HepG2 (cell line): ENCODE results near the gene CENPP. TPM values are rescaled to one million over a fixed set of nuclear protein-coding genes. Genes with fewer than 3 reads are reported as not detected.

Experiments used
- ATAC-seq: fragments of 200-7000 bp; cut with Tn5 transposase; 3 replicates; pipeline ENCODE4 v1.9.1; 2020; ENCODE audit warnings: mild to moderate bottlenecking, moderate library complexity
- BruUV-seq: library from RNA; stranded (reverse); fragments of 400-500 nt; replicated peaks from 2 replicates; lab custom pipeline; 2021; lab: Mats Ljungman, UMichigan
- CTCF ChIA-PET: fragments of 300-600 bp; formaldehyde crosslinking; extraction: SDS; loops from one replicate; lab custom pipeline; 2021; ENCODE audit warnings: low total read pairs, inconsistent platforms, low intra/inter-chr PET ratio; lab: Yijun Ruan, JAX
- POLR2A ChIA-PET: fragments of 350-600 bp; sonication (Branson Sonifier 250); formaldehyde crosslinking; loops from one replicate; lab custom pipeline; 2020; ENCODE audit warnings: antibody characterized with exemption, inconsistent platforms; lab: Yijun Ruan, JAX
- DNase-seq: peaks from one replicate; pipeline ENCODE4 v3.0.0-alpha.2; 2015; ENCODE audit warnings: low spot score
- FAIRE-seq: peaks from 3 replicates; lab custom pipeline; 2011; peaks lifted over from hg19 to GRCh38; lab: Jason Lieb, UNC
- H2AFZ ChIP-seq: one replicate; pipeline ENCODE4 v1.6.1; 2011; ENCODE audit warnings: low read length, inconsistent platforms
- H3K27ac ChIP-seq: fragments of 300-600 bp; 3 replicates; pipeline ENCODE4 v1.8.0; 2011; ENCODE audit warnings: mixed run types, mild to moderate bottlenecking, mixed read lengths, low read length, inconsistent platforms; ENCODE audit not compliant: insufficient read depth; ENCODE audit errors: extremely low read length
- H3K27me3 ChIP-seq, 2 experiments: fragments of 200-600 bp in 1 of 2; 2 replicates in 1 of 2; 3 replicates in 1 of 2; pipeline versions ENCODE4 v1.6.0 to v1.8.0; 2011; ENCODE audit warnings: low read length in 2 of 2, mild to moderate bottlenecking in 2 of 2, moderate library complexity in 2 of 2, inconsistent platforms in 1 of 2; ENCODE audit not compliant: insufficient read depth in 2 of 2, control insufficient read depth in 1 of 2
- H3K36me3 ChIP-seq, 2 experiments: fragments of 200-600 bp in 1 of 2; replicated peaks in 1 of 2; 2 replicates in 1 of 2; 3 replicates in 1 of 2; pipeline versions ENCODE4 v1.5.1 to v1.8.0; 2011; ENCODE audit warnings: low read length in 2 of 2, inconsistent platforms in 1 of 2; ENCODE audit not compliant: insufficient read depth in 2 of 2, control insufficient read depth in 1 of 2
- H3K4me1 ChIP-seq: 2 replicates; pipeline ENCODE4 v1.5.1; 2012; ENCODE audit warnings: low read length, inconsistent platforms; ENCODE audit not compliant: insufficient read depth
- H3K4me2 ChIP-seq: 2 replicates; pipeline ENCODE4 v1.6.0; 2011; ENCODE audit warnings: low read depth, low read length, inconsistent platforms
- H3K4me3 ChIP-seq, 3 experiments: fragments of 200-600 bp in 1 of 3; sonication (generic), shearing (Covaris generic) in 1 of 3; replicated peaks in 1 of 3; 2 replicates each; pipeline ENCODE4 v1.5.1; 2011 to 2016; ENCODE audit warnings: low read length in 3 of 3, inconsistent platforms in 2 of 3, low read depth in 2 of 3, mild to moderate bottlenecking in 2 of 3, control low read depth in 1 of 3, mixed read lengths in 1 of 3; ENCODE audit not compliant: insufficient read depth in 1 of 3
- H3K79me2 ChIP-seq: one replicate; pipeline ENCODE4 v1.6.1; 2011; ENCODE audit warnings: low read length, inconsistent platforms; ENCODE audit not compliant: insufficient read depth
- H3K9ac ChIP-seq: 2 replicates; pipeline ENCODE4 v1.6.0; 2011; ENCODE audit warnings: mild to moderate bottlenecking, low read depth, low read length, inconsistent platforms; ENCODE audit not compliant: insufficient read depth
- H3K9me3 ChIP-seq: 2 replicates; pipeline ENCODE4 v1.5.1; 2012; ENCODE audit warnings: mild to moderate bottlenecking, low read length
- H4K20me1 ChIP-seq: 2 replicates; pipeline ENCODE4 v1.6.0; 2011; ENCODE audit warnings: inconsistent platforms, mild to moderate bottlenecking, low read length, moderate library complexity; ENCODE audit not compliant: insufficient read depth
- FOXA1 ChIP-seq, 2 experiments: fragments of 450-650 bp in 1 of 2; sonication (generic) in 1 of 2; formaldehyde crosslinking in 1 of 2; IDR thresholded peaks; 2 replicates each; pipeline versions ENCODE4 v1.4.0 to v1.6.1; 2016 to 2020; ENCODE audit warnings: missing genetic modification reagents in 1 of 2
- HOXA9 ChIP-seq: sonication (generic); formaldehyde crosslinking; IDR thresholded peaks from 2 replicates; pipeline ENCODE4 v1.8.1; 2022; ENCODE audit warnings: missing genetic modification reagents, mild to moderate bottlenecking, moderate library complexity, borderline replicate concordance
- NFE2 ChIP-seq: sonication (generic); formaldehyde crosslinking; IDR thresholded peaks from 2 replicates; pipeline ENCODE4 v1.4.0; 2020; ENCODE audit warnings: missing genetic modification reagents
- ZBTB7A ChIP-seq: sonication (generic); formaldehyde crosslinking; IDR thresholded peaks from 2 replicates; pipeline ENCODE4 v1.8.0; 2022; ENCODE audit warnings: mild to moderate bottlenecking, missing genetic modification reagents
- ZNF780A ChIP-seq: sonication (generic); formaldehyde crosslinking; IDR thresholded peaks from 2 replicates; pipeline ENCODE4 v1.8.0; 2022; ENCODE audit warnings: mild to moderate bottlenecking, missing genetic modification reagents, moderate library complexity
- ZSCAN30 ChIP-seq: sonication (generic); formaldehyde crosslinking; IDR thresholded peaks from 2 replicates; pipeline ENCODE4 v1.5.0; 2020; ENCODE audit warnings: mild to moderate bottlenecking, missing genetic modification reagents
- WGBS: methylation state at CpG from one replicate; pipeline ENCODE4 v1.1.6; 2017; ENCODE audit warnings: low lambda C conversion rate; 5-methylcytosine and 5-hydroxymethylcytosine counted together
- in situ Hi-C: cut with HindIII; loops from 2 replicates; pipeline ENCODE4 v1.10.0; 2017; ENCODE audit warnings: low pct_unique_long_range_greater_than_20kb; ENCODE audit not compliant: extremely low pct_ligation_motif_present
- intact Hi-C: fragments of 100-400 bp; cut with micrococcal nuclease; formaldehyde crosslinking; loops from one replicate; pipeline ENCODE4 v1.10.0; 2022; ENCODE audit not compliant: unreplicated experiment
- polyA plus RNA-seq, 8 experiments: library from polyadenylated mRNA; depleted of rRNA in 3 of 8; stranded (reverse) in 7 of 8; unstranded in 1 of 8; fragments of >200 nt; fragmentation: Illumina TruSeq in 4 of 8; extraction: Trizol in 4 of 8; gene quantifications; 2 replicates each; pipeline versions ENCODE4 v1.2.1 to v1.2.3, GENCODE V29; 2011 to 2016; ENCODE audit warnings: low read depth in 4 of 8, missing spikeins in 1 of 8, mixed read lengths in 1 of 8; ENCODE audit not compliant: insufficient read depth in 1 of 8
- total RNA-seq, 5 experiments: library from RNA; depleted of rRNA; stranded (reverse); fragments of >200 nt; fragmentation: Illumina TruSeq; extraction: Trizol; gene quantifications; 2 replicates each; pipeline ENCODE4 v1.2.3, GENCODE V29; 2016; ENCODE audit warnings: low read depth in 1 of 5
- TF ChIP-seq, protein P1 (sequence below): sonication (generic); formaldehyde crosslinking; IDR thresholded peaks from 2 replicates; pipeline ENCODE4 v1.8.1; 2023; ENCODE audit warnings: missing genetic modification reagents, inconsistent platforms, borderline replicate concordance
- TF ChIP-seq, protein P2 (sequence below): sonication (generic); formaldehyde crosslinking; IDR thresholded peaks from 2 replicates; pipeline ENCODE4 v1.8.0; 2022; ENCODE audit warnings: missing genetic modification reagents, low read depth, mild to moderate bottlenecking, borderline replicate concordance

Gene CENPP
- total and polyA plus RNA-seq, 2 of the 13 experiments (the other 11 are each of a cell fraction or from before 2014, with no cell fraction given) = 2.0 to 11.4 TPM

DNA sequence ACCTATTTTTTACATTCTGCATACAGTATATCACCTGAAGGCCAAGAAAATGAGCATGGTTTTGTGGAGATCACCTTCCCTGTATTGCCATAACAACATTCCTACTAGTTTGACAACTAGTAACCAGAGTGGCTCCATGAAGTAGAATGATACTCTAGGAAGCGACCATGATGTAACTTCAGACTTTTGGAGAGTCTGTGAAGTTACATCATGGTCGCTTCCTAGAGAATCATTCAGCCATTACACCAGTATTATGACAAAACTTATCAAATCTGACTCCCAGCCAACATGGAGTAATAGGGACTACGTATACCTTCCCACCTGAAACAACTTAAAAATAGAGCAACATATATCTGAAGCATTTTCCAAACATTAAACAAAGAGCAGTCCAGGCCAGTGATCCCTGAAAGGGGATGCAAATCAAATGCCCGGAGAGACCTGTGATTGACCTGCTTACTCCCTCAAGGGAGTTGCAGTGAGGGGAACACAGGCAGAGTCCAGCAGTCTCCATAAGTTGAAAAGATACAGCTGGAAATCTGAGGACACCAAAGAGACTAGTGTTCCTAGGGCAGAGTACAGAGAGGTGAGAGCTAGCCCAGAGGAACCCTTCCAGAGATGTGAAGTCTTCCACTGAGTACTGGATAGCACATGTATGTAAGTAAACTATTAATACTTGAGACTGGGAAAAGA is 202.2 kb downstream of the CENPP start:
- DNase-seq = no peak
- H3K27me3 ChIP-seq = no peaks in the 10 kb centered on the region
- no peak overlapping the region for H3K4me3 ChIP-seq
- TF ChIP-seq ZNF780A (CRISPR knock-in tag) (no peak), ZSCAN30 (CRISPR knock-in tag) (no peak), HOXA9 (CRISPR knock-in tag) (no peak), FOXA1 (IDR thresholded peaks at IDR 0.05) (no peak), FOXA1 (CRISPR knock-in tag; IDR thresholded peaks at IDR 0.05) (no peak), ZBTB7A (CRISPR knock-in tag) (no peak), NFE2 (CRISPR knock-in tag) (no peak)
- TF ChIP-seq, protein P1, sequence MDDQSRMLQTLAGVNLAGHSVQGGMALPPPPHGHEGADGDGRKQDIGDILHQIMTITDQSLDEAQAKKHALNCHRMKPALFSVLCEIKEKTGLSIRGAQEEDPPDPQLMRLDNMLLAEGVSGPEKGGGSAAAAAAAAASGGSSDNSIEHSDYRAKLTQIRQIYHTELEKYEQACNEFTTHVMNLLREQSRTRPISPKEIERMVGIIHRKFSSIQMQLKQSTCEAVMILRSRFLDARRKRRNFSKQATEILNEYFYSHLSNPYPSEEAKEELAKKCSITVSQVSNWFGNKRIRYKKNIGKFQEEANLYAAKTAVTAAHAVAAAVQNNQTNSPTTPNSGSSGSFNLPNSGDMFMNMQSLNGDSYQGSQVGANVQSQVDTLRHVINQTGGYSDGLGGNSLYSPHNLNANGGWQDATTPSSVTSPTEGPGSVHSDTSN (CRISPR knock-in tag) = no peak
- TF ChIP-seq, protein P2, sequence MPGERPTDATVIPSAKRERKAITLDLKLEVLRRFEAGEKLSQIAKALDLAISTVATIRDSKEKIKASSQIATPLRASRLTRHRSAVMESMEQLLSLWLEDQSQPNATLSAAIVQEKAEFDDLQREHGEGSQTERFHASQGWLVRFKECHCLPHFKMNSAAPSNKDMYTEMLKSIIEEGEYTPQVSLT = no peak
- H3K27ac ChIP-seq = no peak overlapping the region
- in situ Hi-C loops (no loop called here), intact Hi-C loops (no loop called here)
- H3K4me2 ChIP-seq = no peak overlapping the region
- no peaks in the 10 kb centered on the region for H3K36me3 ChIP-seq
- H3K9ac ChIP-seq = no peak overlapping the region
- no peaks in the 10 kb centered on the region for H3K9me3 ChIP-seq
- peaks cover 7% of the 10 kb centered on the region; the same call in 1 of the 2 replicates for H3K4me1 ChIP-seq
- BruUV-seq = no TSS peak
- no peaks in the 10 kb centered on the region for H4K20me1 ChIP-seq
- CTCF ChIA-PET = no interaction called here
- no peaks in the 10 kb centered on the region for H3K79me2 ChIP-seq
- ATAC-seq = no peak
- FAIRE-seq = no peak
- H2AFZ ChIP-seq = no peak overlapping the region
- POLR2A ChIA-PET = no interaction called here
- 90% methylated on average over 4 of the region's 4 CpGs for WGBS
